RWPE1 (cell line): ENCODE measurements around the gene GNB1L.
A peak's percentile ranks its signal among the peaks of the same experiment; 100 is the strongest.

Experiments used
- CTCF ChIA-PET: fragments of 350-600 bp; sonication (Branson Sonifier 250); formaldehyde crosslinking; extraction: SDS; loops from one replicate; lab custom pipeline; 2021; lab: Yijun Ruan, JAX
- POLR2A ChIA-PET: fragments of 400-600 bp; formaldehyde crosslinking; extraction: SDS; loops from one replicate; lab custom pipeline; 2020; ENCODE audit warnings: antibody characterized with exemption; ENCODE audit not compliant: low non-redundant PET; lab: Yijun Ruan, JAX
- DNase-seq: peaks from one replicate; pipeline ENCODE4 v3.0.0; 2012; ENCODE audit warnings: low spot score
- H3K27ac ChIP-seq: fragments of 450-650 bp; 2 replicates; pipeline ENCODE4 v1.5.1; 2017
- CTCF ChIP-seq: fragments of 450-650 bp; conservative IDR thresholded peaks from 2 replicates; pipeline ENCODE4 v1.5.1; 2017; ENCODE audit warnings: low read depth, mild to moderate bottlenecking

The GNB1L gene

DNA sequence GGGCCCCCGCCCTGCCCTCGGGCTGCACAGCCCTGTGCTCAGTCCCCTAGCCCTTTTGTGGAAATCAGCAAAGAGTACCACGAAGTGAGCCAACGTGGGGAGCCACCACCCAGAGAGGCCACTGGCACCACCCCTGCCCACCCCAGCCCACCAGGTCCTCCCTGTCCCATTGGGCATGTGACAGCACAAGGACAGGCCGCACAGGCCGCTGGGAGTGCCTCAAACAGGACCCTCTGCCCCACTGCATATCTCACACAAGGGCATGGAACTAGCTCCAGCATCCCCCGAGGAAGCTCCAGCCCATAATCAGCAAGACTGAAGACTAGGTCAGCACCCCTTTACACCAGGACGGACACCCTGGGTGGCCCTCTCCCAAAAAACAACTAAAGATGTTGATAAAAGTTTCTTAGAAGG, 29.7 kb downstream of the GNB1L start:
- POLR2A ChIA-PET, result no interaction called here

DNA sequence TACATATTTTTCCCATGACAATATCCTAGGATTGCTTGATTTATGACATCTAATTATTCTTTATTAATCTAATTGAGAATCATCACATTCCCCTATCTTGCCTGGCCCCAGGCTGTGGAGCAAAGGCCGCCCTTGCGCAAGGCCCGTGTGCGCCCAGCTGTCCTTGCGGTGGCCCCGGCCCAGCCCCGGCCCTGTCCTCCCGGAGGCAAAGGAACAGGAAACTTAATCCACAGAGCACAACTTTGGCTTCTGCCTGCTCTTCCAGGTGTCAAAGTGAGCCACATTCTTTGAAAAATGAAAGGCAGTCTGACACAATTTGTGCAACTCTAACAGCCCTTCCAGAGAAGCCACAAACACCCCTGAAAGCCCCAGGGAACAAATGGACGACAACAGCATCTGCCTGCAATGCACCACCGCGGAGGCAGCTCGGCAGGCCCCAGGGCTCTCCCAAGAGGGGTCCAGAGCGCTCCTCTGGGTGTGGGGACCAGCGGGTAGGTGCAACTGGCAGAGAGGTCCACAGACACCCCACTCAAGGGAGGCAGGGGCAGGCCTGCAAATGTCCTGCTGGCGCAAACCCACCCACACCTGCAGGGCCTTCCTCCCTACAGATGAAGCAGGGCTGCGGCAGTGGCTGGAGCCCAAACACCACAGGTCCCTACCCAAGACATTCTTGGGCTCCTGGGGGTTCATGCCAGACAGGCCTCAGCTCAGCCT, 30.3 kb downstream of the GNB1L start:
- CTCF ChIA-PET, result interaction anchor here (0.5 to 0.7 kb wide), 2 partner anchors 30 to 50 kb away, joined by 3 to 5 read pairs; no protein-coding TSS in a partner anchor
- peak overlapping the region; percentile 69 for H3K27ac ChIP-seq
- POLR2A ChIA-PET, result no interaction called here
- TF ChIP-seq CTCF, result no peak
- DNase-seq, result peak; percentile 17

More for the DNA sequence above, 29.7 kb downstream of the GNB1L start:
- CTCF ChIA-PET, result no interaction called here
- peak overlapping the region; percentile 69 for H3K27ac ChIP-seq
- no peak for TF ChIP-seq CTCF
- DNase-seq, result no peak

DNA sequence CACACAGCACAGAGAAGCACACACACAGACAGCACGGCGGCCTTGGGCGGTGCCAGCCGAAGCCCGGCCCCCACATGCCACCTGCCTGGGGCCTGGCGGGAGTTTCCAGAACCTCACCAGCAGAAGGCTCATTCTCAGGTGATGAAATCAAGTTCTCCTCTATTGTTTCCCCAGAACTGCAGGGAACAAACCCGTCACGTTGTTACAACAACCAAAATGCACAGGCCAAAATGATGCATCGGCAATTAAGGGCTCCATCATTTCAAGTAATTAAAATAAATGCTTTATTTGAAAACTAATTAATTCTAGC, 30.8 kb downstream of the GNB1L start:
- no peak for TF ChIP-seq CTCF
- ChIA-PET POLR2A (no interaction called here), CTCF (interaction anchor here (0.7 kb wide), 1 partner anchor 51 kb away, joined by 3 read pairs; no protein-coding TSS in a partner anchor)

GRCh38 chr22:19823191-19823901, 31.3 kb downstream of the GNB1L start:
- POLR2A ChIA-PET, result no interaction called here
- CTCF ChIA-PET, result interaction anchor here (0.6 kb wide), 1 partner anchor 33 kb away, joined by 3 read pairs; no protein-coding TSS in a partner anchor
- DNase-seq, result no peak
- peak overlapping the region; percentile 69 for H3K27ac ChIP-seq
- no peak for TF ChIP-seq CTCF

More for the DNA sequence above, 30.8 kb downstream of the GNB1L start:
- H3K27ac ChIP-seq, result peak overlapping the region; percentile 69
- DNase-seq, result peak; percentile 34

DNA sequence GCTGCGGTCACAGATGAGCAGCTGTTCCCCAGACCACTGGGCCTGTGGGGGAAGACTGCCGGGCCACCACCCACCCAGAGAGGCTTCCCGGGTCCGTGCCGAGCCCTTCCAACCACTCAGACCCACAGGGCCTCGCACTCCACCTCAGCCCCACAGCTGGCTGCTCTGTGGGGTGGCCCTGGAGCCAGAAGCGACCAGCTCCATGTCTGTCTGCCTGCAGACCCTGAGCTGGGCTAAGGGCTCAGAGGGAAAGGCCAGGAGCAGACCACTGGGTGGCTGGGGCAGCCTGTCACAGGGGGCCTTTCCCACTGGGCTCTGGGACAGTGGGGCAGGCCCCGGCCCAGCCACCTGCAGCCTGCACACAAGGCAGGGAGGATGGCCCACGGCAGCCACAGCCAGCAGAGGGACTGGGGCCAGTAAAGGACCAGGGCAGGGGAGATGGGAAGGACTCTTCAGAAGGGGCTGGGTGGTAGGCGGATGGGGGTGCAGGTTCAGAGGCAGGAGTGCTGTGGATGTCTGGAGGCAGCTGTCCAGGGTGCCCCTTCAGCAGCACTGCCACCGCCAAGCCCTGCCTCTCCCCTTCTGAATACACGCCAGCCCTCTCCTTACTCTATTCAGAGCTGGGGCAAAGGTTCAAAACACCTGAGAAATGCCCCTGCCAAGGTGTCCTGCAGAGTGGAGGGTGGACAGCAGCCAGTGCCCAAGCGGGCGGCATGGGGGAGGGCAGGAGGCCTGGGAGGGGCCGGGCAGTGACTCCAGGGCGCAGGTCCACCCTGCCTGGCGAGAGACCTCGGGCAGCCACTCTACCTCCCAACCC, 32.2 kb downstream of the GNB1L start:
- POLR2A ChIA-PET, result no interaction called here
- no peak for DNase-seq
- TF ChIP-seq CTCF, result no peak
- H3K27ac ChIP-seq, result peak overlapping the region; percentile 69
- CTCF ChIA-PET, result interaction anchor here (0.6 kb wide), 1 partner anchor 32 kb away, joined by 3 read pairs; no protein-coding TSS in a partner anchor
